Activated CD4-positive, alpha-beta memory T cell treated with anti-CD3 and anti-CD28 coated beads, Interleukin-2, amount 10 ng/mL, durations not matched to agents 7 days and 5 days (primary cell): Measurements from ENCODE around the gene FAM171A1. TPM values are rescaled to one million over a fixed set of nuclear protein-coding genes. Genes with fewer than 3 reads are reported as not detected.

Experiments used
- CTCF ChIA-PET: fragments of 350-600 bp; sonication (Branson Sonifier 250); formaldehyde crosslinking; loops from one replicate; lab custom pipeline; 2021; ENCODE audit warnings: antibody characterized with exemption, inconsistent platforms; lab: Charles Lee
- POLR2A ChIA-PET: fragments of 350-600 bp; sonication (Branson Sonifier 250); formaldehyde crosslinking; loops from one replicate; lab custom pipeline; 2021; ENCODE audit warnings: antibody characterized with exemption; lab: Charles Lee
- DNase-seq: peaks from one replicate; pipeline ENCODE4 v3.0.0-alpha.2; 2020
- H3K27ac Mint-ChIP-seq: one replicate; pipeline ENCODE4 v1.8.0; 2021; ENCODE audit warnings: mild to moderate bottlenecking, mixed read lengths
- H3K27me3 Mint-ChIP-seq: one replicate; pipeline ENCODE4 v1.8.0; 2021; ENCODE audit warnings: mixed read lengths
- H3K36me3 Mint-ChIP-seq: one replicate; pipeline ENCODE4 v1.8.0; 2021; ENCODE audit warnings: low read depth, mixed read lengths
- H3K4me1 Mint-ChIP-seq: one replicate; pipeline ENCODE4 v1.8.0; 2021; ENCODE audit warnings: mixed read lengths
- H3K4me3 Mint-ChIP-seq: one replicate; pipeline ENCODE4 v1.8.0; 2021; ENCODE audit warnings: mild to moderate bottlenecking, mixed read lengths
- H3K9me3 Mint-ChIP-seq: one replicate; pipeline ENCODE4 v1.8.0; 2021; ENCODE audit warnings: mixed read lengths
- total RNA-seq, 2 experiments: library from RNA; stranded (reverse); gene quantifications; one replicate each; pipeline ENCODE4 v1.2.3, GENCODE V29; 2021

The FAM171A1 gene
- total RNA-seq, 2 experiments from 2014 or later = 6.0 to 6.8 TPM

- Mint-ChIP-seq H3K4me1 (peaks cover 55% of the 10 kb centered on the region), H3K27me3 (no peaks in the 10 kb centered on the region)
- CTCF ChIA-PET = interaction anchor here (0.6 to 5.0 kb wide), 16 partner anchors 18 to 208 kb away, joined by 3 to 29 read pairs (median 4); partner anchors contain the start of genes FAM171A1 and MEIG1
These were observed 203.4 kb downstream of the FAM171A1 start for GRCh38 chr10:15167411-15168290.

GRCh38 chr10:15166325-15166724 is 204.8 kb downstream of the FAM171A1 start:
- no peak for DNase-seq
- Mint-ChIP-seq H3K9me3 (no peaks in the 10 kb centered on the region), H3K4me1 (peaks cover 49% of the 10 kb centered on the region), H3K36me3 (peaks cover 22% of the 10 kb centered on the region), H3K4me3 (peak overlapping the region; percentile 89), H3K27ac (no peak overlapping the region), H3K27me3 (no peaks in the 10 kb centered on the region)
- ChIA-PET POLR2A (interaction anchor here (1.5 to 5.6 kb wide), 5 partner anchors 24 to 60 kb away, joined by 3 to 39 read pairs (median 6); no protein-coding TSS in a partner anchor), CTCF (interaction anchor here (1.2 to 5.0 kb wide), 8 partner anchors 19 to 204 kb away, joined by 3 to 29 read pairs (median 5); partner anchors contain the start of gene FAM171A1)

More at GRCh38 chr10:15167411-15168290, 203.4 kb downstream of the FAM171A1 start:
- peak; percentile 53 for DNase-seq
- peak overlapping the region; percentile 78 for H3K27ac Mint-ChIP-seq
- POLR2A ChIA-PET = interaction anchor here (0.8 to 5.6 kb wide), 17 partner anchors 17 to 330 kb away, joined by 3 to 39 read pairs (median 3); partner anchors contain the start of genes CDNF, HSPA14, MEIG1 and MSANTD7
- no peaks in the 10 kb centered on the region for H3K9me3 Mint-ChIP-seq
- peaks cover 22% of the 10 kb centered on the region for H3K36me3 Mint-ChIP-seq
- peak overlapping the region; percentile 89 for H3K4me3 Mint-ChIP-seq

GRCh38 chr10:15163253-15163828 is 207.7 kb downstream of the FAM171A1 start:
- POLR2A ChIA-PET = no interaction called here
- H3K4me3 Mint-ChIP-seq = no peak overlapping the region

More at GRCh38 chr10:15163253-15163828, 207.7 kb downstream of the FAM171A1 start:
- H3K4me1 Mint-ChIP-seq = peaks cover 25% of the 10 kb centered on the region
- H3K36me3 Mint-ChIP-seq = peaks cover 27% of the 10 kb centered on the region
- H3K9me3 Mint-ChIP-seq = no peaks in the 10 kb centered on the region
- no peak for DNase-seq
- CTCF ChIA-PET = no interaction called here
- H3K27me3 Mint-ChIP-seq = no peaks in the 10 kb centered on the region
- H3K27ac Mint-ChIP-seq = no peak overlapping the region

Other genes with a start within 250 kb of the FAM171A1 start
- 10 to 100 TPM; 45.1 to 45.5 TPM for gene NMT2, start 202.6 kb downstream of the FAM171A1 start, total RNA-seq